ENCODE results near the gene PKMYT1. TPM values are rescaled to one million over a fixed set of nuclear protein-coding genes. Genes with fewer than 3 reads are reported as not detected.
A peak's percentile ranks its signal among the peaks of the same experiment; 100 is the strongest.

The PKMYT1 gene
- total and polyA plus RNA-seq, 2 experiments from 2014 or later, result 90.9 to 100 TPM

DNA sequence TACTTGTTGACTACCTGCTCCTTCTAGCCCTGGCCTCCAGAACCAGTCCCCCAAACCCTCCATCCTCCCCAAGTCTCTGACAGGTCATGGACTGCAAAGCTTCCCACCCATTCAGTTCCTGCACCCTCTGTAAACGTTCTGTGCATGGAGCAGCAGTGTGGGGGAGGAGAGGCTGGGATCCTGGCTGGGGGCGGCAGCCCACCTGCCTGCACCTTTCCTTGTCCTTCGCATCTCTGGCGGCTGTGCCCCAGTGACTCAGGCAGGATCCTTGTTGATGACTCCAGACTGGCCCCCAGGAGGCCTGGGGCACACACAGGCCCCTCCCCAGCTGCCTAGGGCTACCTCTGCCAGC is 1.6 kb upstream of the PKMYT1 start:
- Mint-ChIP-seq H3K36me3 (ENCODE audit: low read depth) (peaks cover 14% of the 10 kb centered on the region), H3K27ac (peak overlapping the region; percentile 84), H3K27me3 (ENCODE audit: insufficient read depth, low read depth, poor library complexity) (peaks cover 17% of the 10 kb centered on the region), H3K9me3 (peaks cover 2% of the 10 kb centered on the region; the same call in 2 of the 3 replicates), H3K4me1 (peaks cover 22% of the 10 kb centered on the region), H3K4me3 (peak overlapping the region; percentile 85)
- H3K9me2 ChIP-seq (ENCODE audit: insufficient read depth), result no peaks in the 10 kb centered on the region
- peaks cover 14% of the 10 kb centered on the region for H3K79me2 ChIP-seq (replicated peaks; ENCODE audit: insufficient read depth)
- DNase-seq (ENCODE audit: low spot score) (no peak), ATAC-seq (peak; percentile 9)
- H3K4me3 ChIP-seq, result peak overlapping the region; percentile 86; the same call in 1 of the 2 replicates
- H3F3A ChIP-seq (replicated peaks; ENCODE audit: low read depth), result peaks cover 19% of the 10 kb centered on the region
- peaks cover 22% of the 10 kb centered on the region for H3K4me1 ChIP-seq (ENCODE audit: insufficient read depth)
- peak overlapping the region; percentile 92 for H3K4me2 ChIP-seq
- 0 out of 2 replicates have a peak, but pooled peaks cover 3% of the 10 kb centered on the region for H3K36me3 ChIP-seq (ENCODE audit: insufficient read depth)
- no peaks in the 10 kb centered on the region for H3K27me3 ChIP-seq (ENCODE audit: insufficient read depth)
- H4K20me1 ChIP-seq (replicated peaks; ENCODE audit: insufficient read depth), result peaks cover 8% of the 10 kb centered on the region; the same call in 1 of the 2 replicates
- H3K27ac ChIP-seq (ENCODE audit: low read depth), result peak overlapping the region; percentile 96
- no peak overlapping the region for H2AFZ ChIP-seq
- TF ChIP-seq CREB1 (CRISPR knock-in tag; IDR thresholded peaks at IDR 0.05; ENCODE audit: low read depth) (no peak), EZH2phosphoT487 (IDR thresholded peaks at IDR 0.05; ENCODE audit: unreplicated experiment) (no peak), EZH2 (IDR thresholded peaks at IDR 0.05; ENCODE audit: low read depth, unreplicated experiment) (no peak), NANOG (IDR thresholded peaks at IDR 0.05; ENCODE audit: borderline replicate concordance) (no peak), POLR2AphosphoS5 (IDR thresholded peaks at IDR 0.05; ENCODE audit: low read depth) (no peak), ZNF114 (CRISPR knock-in tag; IDR thresholded peaks at IDR 0.05) (no peak), STAT1 (IDR thresholded peaks at IDR 0.05; ENCODE audit: unreplicated experiment) (no peak), JUNB (IDR thresholded peaks at IDR 0.05; ENCODE audit: unreplicated experiment) (no peak)
- TF ChIP-seq, protein P1, sequence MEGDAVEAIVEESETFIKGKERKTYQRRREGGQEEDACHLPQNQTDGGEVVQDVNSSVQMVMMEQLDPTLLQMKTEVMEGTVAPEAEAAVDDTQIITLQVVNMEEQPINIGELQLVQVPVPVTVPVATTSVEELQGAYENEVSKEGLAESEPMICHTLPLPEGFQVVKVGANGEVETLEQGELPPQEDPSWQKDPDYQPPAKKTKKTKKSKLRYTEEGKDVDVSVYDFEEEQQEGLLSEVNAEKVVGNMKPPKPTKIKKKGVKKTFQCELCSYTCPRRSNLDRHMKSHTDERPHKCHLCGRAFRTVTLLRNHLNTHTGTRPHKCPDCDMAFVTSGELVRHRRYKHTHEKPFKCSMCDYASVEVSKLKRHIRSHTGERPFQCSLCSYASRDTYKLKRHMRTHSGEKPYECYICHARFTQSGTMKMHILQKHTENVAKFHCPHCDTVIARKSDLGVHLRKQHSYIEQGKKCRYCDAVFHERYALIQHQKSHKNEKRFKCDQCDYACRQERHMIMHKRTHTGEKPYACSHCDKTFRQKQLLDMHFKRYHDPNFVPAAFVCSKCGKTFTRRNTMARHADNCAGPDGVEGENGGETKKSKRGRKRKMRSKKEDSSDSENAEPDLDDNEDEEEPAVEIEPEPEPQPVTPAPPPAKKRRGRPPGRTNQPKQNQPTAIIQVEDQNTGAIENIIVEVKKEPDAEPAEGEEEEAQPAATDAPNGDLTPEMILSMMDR (conservative IDR thresholded peaks at IDR 0.05; ENCODE audit: low read depth in 2 of 2), result no peak
- TF ChIP-seq, protein P2, sequence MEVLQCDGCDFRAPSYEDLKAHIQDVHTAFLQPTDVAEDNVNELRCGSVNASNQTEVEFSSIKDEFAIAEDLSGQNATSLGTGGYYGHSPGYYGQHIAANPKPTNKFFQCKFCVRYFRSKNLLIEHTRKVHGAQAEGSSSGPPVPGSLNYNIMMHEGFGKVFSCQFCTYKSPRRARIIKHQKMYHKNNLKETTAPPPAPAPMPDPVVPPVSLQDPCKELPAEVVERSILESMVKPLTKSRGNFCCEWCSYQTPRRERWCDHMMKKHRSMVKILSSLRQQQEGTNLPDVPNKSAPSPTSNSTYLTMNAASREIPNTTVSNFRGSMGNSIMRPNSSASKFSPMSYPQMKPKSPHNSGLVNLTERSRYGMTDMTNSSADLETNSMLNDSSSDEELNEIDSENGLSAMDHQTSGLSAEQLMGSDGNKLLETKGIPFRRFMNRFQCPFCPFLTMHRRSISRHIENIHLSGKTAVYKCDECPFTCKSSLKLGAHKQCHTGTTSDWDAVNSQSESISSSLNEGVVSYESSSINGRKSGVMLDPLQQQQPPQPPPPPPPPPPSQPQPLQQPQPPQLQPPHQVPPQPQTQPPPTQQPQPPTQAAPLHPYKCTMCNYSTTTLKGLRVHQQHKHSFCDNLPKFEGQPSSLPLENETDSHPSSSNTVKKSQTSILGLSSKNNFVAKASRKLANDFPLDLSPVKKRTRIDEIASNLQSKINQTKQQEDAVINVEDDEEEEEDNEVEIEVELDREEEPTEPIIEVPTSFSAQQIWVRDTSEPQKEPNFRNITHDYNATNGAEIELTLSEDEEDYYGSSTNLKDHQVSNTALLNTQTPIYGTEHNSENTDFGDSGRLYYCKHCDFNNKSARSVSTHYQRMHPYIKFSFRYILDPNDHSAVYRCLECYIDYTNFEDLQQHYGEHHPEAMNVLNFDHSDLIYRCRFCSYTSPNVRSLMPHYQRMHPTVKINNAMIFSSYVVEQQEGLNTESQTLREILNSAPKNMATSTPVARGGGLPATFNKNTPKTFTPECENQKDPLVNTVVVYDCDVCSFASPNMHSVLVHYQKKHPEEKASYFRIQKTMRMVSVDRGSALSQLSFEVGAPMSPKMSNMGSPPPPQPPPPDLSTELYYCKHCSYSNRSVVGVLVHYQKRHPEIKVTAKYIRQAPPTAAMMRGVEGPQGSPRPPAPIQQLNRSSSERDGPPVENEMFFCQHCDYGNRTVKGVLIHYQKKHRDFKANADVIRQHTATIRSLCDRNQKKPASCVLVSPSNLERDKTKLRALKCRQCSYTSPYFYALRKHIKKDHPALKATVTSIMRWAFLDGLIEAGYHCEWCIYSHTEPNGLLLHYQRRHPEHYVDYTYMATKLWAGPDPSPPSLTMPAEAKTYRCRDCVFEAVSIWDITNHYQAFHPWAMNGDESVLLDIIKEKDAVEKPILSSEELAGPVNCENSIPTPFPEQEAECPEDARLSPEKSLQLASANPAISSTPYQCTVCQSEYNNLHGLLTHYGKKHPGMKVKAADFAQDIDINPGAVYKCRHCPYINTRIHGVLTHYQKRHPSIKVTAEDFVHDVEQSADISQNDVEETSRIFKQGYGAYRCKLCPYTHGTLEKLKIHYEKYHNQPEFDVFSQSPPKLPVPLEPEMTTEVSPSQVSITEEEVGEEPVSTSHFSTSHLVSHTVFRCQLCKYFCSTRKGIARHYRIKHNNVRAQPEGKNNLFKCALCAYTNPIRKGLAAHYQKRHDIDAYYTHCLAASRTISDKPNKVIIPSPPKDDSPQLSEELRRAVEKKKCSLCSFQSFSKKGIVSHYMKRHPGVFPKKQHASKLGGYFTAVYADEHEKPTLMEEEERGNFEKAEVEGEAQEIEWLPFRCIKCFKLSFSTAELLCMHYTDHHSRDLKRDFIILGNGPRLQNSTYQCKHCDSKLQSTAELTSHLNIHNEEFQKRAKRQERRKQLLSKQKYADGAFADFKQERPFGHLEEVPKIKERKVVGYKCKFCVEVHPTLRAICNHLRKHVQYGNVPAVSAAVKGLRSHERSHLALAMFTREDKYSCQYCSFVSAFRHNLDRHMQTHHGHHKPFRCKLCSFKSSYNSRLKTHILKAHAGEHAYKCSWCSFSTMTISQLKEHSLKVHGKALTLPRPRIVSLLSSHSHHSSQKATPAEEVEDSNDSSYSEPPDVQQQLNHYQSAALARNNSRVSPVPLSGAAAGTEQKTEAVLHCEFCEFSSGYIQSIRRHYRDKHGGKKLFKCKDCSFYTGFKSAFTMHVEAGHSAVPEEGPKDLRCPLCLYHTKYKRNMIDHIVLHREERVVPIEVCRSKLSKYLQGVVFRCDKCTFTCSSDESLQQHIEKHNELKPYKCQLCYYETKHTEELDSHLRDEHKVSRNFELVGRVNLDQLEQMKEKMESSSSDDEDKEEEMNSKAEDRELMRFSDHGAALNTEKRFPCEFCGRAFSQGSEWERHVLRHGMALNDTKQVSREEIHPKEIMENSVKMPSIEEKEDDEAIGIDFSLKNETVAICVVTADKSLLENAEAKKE (CRISPR knock-in tag; IDR thresholded peaks at IDR 0.05), result no peak
- TF ChIP-seq, protein P3, sequence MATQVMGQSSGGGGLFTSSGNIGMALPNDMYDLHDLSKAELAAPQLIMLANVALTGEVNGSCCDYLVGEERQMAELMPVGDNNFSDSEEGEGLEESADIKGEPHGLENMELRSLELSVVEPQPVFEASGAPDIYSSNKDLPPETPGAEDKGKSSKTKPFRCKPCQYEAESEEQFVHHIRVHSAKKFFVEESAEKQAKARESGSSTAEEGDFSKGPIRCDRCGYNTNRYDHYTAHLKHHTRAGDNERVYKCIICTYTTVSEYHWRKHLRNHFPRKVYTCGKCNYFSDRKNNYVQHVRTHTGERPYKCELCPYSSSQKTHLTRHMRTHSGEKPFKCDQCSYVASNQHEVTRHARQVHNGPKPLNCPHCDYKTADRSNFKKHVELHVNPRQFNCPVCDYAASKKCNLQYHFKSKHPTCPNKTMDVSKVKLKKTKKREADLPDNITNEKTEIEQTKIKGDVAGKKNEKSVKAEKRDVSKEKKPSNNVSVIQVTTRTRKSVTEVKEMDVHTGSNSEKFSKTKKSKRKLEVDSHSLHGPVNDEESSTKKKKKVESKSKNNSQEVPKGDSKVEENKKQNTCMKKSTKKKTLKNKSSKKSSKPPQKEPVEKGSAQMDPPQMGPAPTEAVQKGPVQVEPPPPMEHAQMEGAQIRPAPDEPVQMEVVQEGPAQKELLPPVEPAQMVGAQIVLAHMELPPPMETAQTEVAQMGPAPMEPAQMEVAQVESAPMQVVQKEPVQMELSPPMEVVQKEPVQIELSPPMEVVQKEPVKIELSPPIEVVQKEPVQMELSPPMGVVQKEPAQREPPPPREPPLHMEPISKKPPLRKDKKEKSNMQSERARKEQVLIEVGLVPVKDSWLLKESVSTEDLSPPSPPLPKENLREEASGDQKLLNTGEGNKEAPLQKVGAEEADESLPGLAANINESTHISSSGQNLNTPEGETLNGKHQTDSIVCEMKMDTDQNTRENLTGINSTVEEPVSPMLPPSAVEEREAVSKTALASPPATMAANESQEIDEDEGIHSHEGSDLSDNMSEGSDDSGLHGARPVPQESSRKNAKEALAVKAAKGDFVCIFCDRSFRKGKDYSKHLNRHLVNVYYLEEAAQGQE (IDR thresholded peaks at IDR 0.05; ENCODE audit: unreplicated experiment), result no peak
- TF ChIP-seq, protein P4, sequence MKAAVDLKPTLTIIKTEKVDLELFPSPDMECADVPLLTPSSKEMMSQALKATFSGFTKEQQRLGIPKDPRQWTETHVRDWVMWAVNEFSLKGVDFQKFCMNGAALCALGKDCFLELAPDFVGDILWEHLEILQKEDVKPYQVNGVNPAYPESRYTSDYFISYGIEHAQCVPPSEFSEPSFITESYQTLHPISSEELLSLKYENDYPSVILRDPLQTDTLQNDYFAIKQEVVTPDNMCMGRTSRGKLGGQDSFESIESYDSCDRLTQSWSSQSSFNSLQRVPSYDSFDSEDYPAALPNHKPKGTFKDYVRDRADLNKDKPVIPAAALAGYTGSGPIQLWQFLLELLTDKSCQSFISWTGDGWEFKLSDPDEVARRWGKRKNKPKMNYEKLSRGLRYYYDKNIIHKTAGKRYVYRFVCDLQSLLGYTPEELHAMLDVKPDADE (IDR thresholded peaks at IDR 0.05), result no peak

All from GM23338 (cell line).